Breast epithelium (tissue), 4 donors: ENCODE data around the gene EVPLL. TPM values are rescaled to one million over a fixed set of nuclear protein-coding genes. Genes with fewer than 3 reads are reported as not detected.
A peak's percentile ranks its signal among the peaks of the same experiment; 100 is the strongest.

Source experiments
- DNase-seq, 2 donors: peaks; one replicate each; pipeline ENCODE4 v3.0.0-alpha.2; 2019; ENCODE audit warnings: low spot score in 2 of 2
- H3K27ac ChIP-seq, 2 donors: fragments of 200-600 bp; sonication (generic) in 1 of 2; one replicate each; pipeline ENCODE4 v1.5.1; 2016 to 2019; ENCODE audit warnings: mild to moderate bottlenecking in 1 of 2
- H3K27me3 ChIP-seq, 2 donors: fragments of 200-600 bp; sonication (generic) in 1 of 2; one replicate each; pipeline versions ENCODE4 v1.5.1 to v1.6.0; 2017 to 2019; ENCODE audit warnings: control low read depth in 1 of 2, mild to moderate bottlenecking in 1 of 2
- H3K36me3 ChIP-seq: fragments of 200-600 bp; one replicate; pipeline ENCODE4 v1.5.1; 2019
- H3K4me1 ChIP-seq, 2 donors: fragments of 200-600 bp; sonication (generic); one replicate each; pipeline ENCODE4 v1.5.1; 2016 to 2019; ENCODE audit warnings: control low read depth in 1 of 2
- H3K4me3 ChIP-seq, 3 donors: fragments of 200-600 bp; sonication (generic); 1 replicate in 2 of 3; 2 replicates in 1 of 3; pipeline ENCODE4 v1.5.1; 2016 to 2019; ENCODE audit warnings: mild to moderate bottlenecking in 3 of 3, moderate library complexity in 2 of 3
- H3K9me3 ChIP-seq, 2 donors: fragments of 200-600 bp; sonication (generic) in 1 of 2; one replicate each; pipeline ENCODE4 v1.5.1; 2016 to 2019; ENCODE audit warnings: control low read depth in 1 of 2
- POLR2A ChIP-seq: fragments of 450-650 bp; IDR thresholded peaks from one replicate; pipeline ENCODE4 v1.6.1; 2016; ENCODE audit warnings: antibody characterized with exemption, mild to moderate bottlenecking, moderate library complexity
- POLR2AphosphoS5 ChIP-seq, 3 donors: sonication (generic); formaldehyde crosslinking; IDR thresholded peaks; one replicate each; pipeline ENCODE4 v1.6.1; 2017; ENCODE audit warnings: antibody characterized with exemption in 3 of 3
- intact Hi-C: fragments of 100-400 bp; cut with DNase I; formaldehyde crosslinking; loops from one replicate; pipeline ENCODE4 v1.15.1; 2023; ENCODE audit warnings: low total_unique reads
- total RNA-seq, 3 donors: library from RNA; depleted of rRNA; stranded (reverse); fragments of >200 nt; gene quantifications; one replicate each; pipeline ENCODE4 v1.1.0, GENCODE V29; 2016
- TF ChIP-seq, protein P1 (sequence below), 3 donors: fragments of 450-650 bp; IDR thresholded peaks; one replicate each; pipeline ENCODE4 v1.5.1; 2016 to 2017; ENCODE audit warnings: antibody characterized with exemption in 3 of 3, mild to moderate bottlenecking in 3 of 3, moderate library complexity in 3 of 3

EVPLL gene
- total RNA-seq, 3 donors from 2014 or later: 0.32 to 0.73 TPM; not detected in 1

DNA sequence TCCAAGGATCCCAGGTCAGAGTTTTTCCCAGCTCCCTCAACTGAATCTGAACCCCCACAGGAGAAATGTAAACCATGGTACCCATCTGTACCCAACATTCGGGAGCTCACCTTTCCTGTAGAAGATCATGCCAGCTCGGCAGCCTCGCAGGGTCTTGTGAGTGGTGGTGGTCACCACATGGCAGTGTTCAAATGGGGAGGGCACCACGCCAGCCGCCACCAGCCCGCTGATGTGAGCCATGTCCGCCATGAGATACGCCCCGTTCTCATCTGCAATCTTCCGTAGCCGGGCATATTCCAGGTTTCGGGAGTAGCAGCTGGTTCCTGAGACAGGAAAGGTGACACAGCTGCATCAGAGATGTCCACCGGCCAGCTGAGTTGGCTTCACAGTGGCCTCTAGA is 37.6 kb upstream of the EVPLL start:
- Histone ChIP-seq H3K27ac (no peak overlapping the region), H3K27me3 (no peaks in the 10 kb centered on the region), H3K4me3 (no peak overlapping the region), H3K9me3 (no peaks in the 10 kb centered on the region), H3K36me3 (no peaks in the 10 kb centered on the region), H3K4me1 (no peaks in the 10 kb centered on the region)
- no peak for DNase-seq
- intact Hi-C loops: no loop called here
- TF ChIP-seq, protein P1, sequence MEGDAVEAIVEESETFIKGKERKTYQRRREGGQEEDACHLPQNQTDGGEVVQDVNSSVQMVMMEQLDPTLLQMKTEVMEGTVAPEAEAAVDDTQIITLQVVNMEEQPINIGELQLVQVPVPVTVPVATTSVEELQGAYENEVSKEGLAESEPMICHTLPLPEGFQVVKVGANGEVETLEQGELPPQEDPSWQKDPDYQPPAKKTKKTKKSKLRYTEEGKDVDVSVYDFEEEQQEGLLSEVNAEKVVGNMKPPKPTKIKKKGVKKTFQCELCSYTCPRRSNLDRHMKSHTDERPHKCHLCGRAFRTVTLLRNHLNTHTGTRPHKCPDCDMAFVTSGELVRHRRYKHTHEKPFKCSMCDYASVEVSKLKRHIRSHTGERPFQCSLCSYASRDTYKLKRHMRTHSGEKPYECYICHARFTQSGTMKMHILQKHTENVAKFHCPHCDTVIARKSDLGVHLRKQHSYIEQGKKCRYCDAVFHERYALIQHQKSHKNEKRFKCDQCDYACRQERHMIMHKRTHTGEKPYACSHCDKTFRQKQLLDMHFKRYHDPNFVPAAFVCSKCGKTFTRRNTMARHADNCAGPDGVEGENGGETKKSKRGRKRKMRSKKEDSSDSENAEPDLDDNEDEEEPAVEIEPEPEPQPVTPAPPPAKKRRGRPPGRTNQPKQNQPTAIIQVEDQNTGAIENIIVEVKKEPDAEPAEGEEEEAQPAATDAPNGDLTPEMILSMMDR (IDR thresholded peaks at IDR 0.05): no peak
- TF ChIP-seq POLR2A (no peak), POLR2AphosphoS5 (IDR thresholded peaks at IDR 0.05) (no peak)

GRCh38 chr17:18344021-18344420 is 33.6 kb upstream of the EVPLL start:
- no peak for TF ChIP-seq POLR2AphosphoS5 (IDR thresholded peaks at IDR 0.05)
- TF ChIP-seq POLR2A: no peak
- TF ChIP-seq, protein P1 (IDR thresholded peaks at IDR 0.05): no peak
- no peak overlapping the region for H3K27ac ChIP-seq
- no peaks in the 10 kb centered on the region for H3K9me3 ChIP-seq
- peaks cover 9% of the 10 kb centered on the region for H3K36me3 ChIP-seq
- DNase-seq: no peak
- no peaks in the 10 kb centered on the region for H3K27me3 ChIP-seq
- no peaks in the 10 kb centered on the region for H3K4me1 ChIP-seq
- intact Hi-C loops: no loop called here
- no peak overlapping the region for H3K4me3 ChIP-seq

DNA sequence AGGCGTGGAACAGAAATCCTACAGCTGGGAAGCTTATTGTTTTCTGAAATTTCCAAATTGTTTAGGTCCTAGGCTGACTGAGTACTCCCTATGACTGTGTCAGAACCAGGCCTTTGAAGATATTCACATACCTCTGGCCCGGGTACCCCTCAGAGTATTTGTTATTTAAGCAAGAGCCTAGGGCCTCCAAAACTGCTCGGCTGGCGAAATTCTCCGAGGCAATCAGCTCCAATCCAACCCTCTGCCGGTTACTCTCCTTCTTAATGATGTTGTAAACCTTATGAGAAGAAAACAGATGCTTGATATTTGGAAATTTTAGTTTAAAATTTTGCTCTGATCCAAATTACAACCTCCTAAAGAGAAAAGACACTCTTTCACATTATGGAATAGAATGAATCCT is 24.0 kb upstream of the EVPLL start:
- TF ChIP-seq, protein P1 (IDR thresholded peaks at IDR 0.05): no peak
- no peak for TF ChIP-seq POLR2AphosphoS5 (IDR thresholded peaks at IDR 0.05)
- TF ChIP-seq POLR2A: no peak
- H3K27me3 ChIP-seq: no peaks in the 10 kb centered on the region
- no peaks in the 10 kb centered on the region for H3K36me3 ChIP-seq
- no peaks in the 10 kb centered on the region for H3K9me3 ChIP-seq
- no peak for DNase-seq
- intact Hi-C loops: no loop called here
- no peak overlapping the region for H3K27ac ChIP-seq
- no peaks in the 10 kb centered on the region for H3K4me1 ChIP-seq
- H3K4me3 ChIP-seq: no peak overlapping the region

GRCh38 chr17:18356624-18357023 is 21.0 kb upstream of the EVPLL start:
- H3K27me3 ChIP-seq: no peaks in the 10 kb centered on the region
- DNase-seq: peak in 1 of 2 donors; percentile 19
- intact Hi-C loops: no loop called here
- H3K27ac ChIP-seq: peak overlapping the region; percentile 64 to 80
- no peaks in the 10 kb centered on the region for H3K36me3 ChIP-seq
- TF ChIP-seq POLR2A: no peak
- TF ChIP-seq POLR2AphosphoS5 (IDR thresholded peaks at IDR 0.05): peak in 2 of 3 donors; percentile 14 to 58
- H3K4me3 ChIP-seq: no peak overlapping the region
- H3K9me3 ChIP-seq: no peaks in the 10 kb centered on the region
- H3K4me1 ChIP-seq: no peaks in the 10 kb centered on the region

DNA sequence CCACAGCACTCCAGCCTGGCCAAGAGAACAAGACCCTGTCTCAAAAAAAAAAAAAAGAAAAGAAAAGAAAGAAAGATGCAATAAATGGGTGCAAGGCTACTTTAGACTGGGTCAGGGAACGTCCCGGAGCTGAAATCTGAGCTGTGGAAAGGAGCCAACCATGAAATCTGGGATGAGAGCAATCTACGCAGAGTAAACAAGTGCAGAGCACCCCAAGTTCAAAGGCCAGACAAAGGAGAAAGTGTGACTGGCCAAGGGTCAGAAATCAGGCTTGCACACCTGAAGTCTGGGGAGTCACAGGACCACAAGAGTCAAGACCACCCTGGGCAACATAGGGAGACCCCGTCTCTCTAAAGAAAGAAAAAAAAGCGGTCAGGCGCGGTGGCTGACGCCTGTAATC is 17.1 kb upstream of the EVPLL start:
- DNase-seq: no peak
- intact Hi-C loops: no loop called here
- Histone ChIP-seq H3K9me3 (no peaks in the 10 kb centered on the region), H3K4me3 (no peak overlapping the region), H3K36me3 (no peaks in the 10 kb centered on the region), H3K27me3 (no peaks in the 10 kb centered on the region), H3K27ac (no peak overlapping the region), H3K4me1 (peaks cover 0 to 4% of the 10 kb centered on the region in 2 donors)
- no peak for TF ChIP-seq POLR2A
- TF ChIP-seq, protein P1 (IDR thresholded peaks at IDR 0.05): no peak
- no peak for TF ChIP-seq POLR2AphosphoS5 (IDR thresholded peaks at IDR 0.05)
